ENCODE measurements around the gene CACNA1G.

CACNA1G gene

DNA sequence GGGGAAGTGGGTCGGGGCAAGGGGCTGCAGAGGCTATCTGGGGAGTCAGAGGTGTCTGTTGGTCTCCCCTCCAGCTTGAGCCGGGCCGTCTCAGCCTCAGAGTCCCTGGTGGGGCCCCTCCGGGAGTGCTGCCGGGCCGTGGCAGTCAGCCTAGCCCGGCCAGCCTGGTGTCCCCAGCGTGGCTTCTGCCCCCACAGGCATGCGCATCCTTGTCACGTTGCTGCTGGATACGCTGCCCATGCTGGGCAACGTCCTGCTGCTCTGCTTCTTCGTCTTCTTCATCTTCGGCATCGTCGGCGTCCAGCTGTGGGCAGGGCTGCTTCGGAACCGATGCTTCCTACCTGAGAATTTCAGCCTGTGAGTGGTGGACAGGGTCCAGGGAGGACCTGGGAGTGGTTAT is 11.2 kb downstream of the CACNA1G start:
- no peak overlapping the region for H3K27ac ChIP-seq
- TF ChIP-seq, protein P1, sequence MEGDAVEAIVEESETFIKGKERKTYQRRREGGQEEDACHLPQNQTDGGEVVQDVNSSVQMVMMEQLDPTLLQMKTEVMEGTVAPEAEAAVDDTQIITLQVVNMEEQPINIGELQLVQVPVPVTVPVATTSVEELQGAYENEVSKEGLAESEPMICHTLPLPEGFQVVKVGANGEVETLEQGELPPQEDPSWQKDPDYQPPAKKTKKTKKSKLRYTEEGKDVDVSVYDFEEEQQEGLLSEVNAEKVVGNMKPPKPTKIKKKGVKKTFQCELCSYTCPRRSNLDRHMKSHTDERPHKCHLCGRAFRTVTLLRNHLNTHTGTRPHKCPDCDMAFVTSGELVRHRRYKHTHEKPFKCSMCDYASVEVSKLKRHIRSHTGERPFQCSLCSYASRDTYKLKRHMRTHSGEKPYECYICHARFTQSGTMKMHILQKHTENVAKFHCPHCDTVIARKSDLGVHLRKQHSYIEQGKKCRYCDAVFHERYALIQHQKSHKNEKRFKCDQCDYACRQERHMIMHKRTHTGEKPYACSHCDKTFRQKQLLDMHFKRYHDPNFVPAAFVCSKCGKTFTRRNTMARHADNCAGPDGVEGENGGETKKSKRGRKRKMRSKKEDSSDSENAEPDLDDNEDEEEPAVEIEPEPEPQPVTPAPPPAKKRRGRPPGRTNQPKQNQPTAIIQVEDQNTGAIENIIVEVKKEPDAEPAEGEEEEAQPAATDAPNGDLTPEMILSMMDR (conservative IDR thresholded peaks at IDR 0.05), result no peak

DNA sequence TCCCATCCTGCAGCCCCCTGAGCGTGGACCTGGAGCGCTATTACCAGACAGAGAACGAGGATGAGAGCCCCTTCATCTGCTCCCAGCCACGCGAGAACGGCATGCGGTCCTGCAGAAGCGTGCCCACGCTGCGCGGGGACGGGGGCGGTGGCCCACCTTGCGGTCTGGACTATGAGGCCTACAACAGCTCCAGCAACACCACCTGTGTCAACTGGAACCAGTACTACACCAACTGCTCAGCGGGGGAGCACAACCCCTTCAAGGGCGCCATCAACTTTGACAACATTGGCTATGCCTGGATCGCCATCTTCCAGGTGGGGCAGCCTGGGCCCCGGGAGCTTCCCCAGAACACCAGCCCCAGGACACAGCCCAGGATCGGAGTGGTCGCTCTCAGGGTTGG is 12.0 kb downstream of the CACNA1G start:
- TF ChIP-seq, protein P1 (conservative IDR thresholded peaks at IDR 0.05), result no peak
- H3K27ac ChIP-seq, result no peak overlapping the region

DNA sequence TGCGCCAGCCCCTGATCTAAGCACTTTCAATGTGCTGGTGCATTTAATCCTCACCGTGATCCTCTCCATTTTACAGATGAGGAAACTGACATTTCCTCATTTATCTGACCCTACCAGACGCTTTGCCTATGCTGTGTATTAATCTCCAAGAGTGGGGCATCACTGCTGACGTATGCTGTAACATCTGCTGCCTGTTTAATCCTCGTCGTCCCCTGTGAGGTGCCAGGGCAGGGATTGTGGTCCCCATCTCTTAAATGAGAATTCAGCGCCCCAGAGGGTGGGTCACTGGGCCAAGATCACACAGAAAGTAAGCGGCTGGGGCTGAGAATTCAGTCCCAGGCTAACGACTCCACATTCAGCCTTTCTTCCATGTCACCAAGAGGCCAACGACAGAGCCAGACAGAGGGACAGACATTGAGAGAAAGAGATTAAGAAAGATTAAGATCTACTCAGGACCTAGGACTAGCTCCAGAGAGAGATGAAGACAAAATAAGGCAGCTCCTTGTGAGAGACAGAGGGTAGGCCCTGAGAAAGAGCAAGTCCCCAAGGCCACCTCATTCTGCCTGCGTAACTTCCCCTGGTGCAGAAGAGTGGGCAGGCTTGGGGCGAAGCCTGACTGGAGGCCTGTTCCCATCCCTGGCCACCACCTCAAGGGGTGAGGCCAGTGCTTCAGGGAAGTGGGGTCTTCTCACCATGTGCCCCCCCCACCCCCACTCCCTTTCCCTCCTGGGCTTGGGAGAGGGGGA is 13.5 kb downstream of the CACNA1G start:
- H3K27ac ChIP-seq, result no peak overlapping the region
- TF ChIP-seq, protein P1 (conservative IDR thresholded peaks at IDR 0.05), result no peak

DNA sequence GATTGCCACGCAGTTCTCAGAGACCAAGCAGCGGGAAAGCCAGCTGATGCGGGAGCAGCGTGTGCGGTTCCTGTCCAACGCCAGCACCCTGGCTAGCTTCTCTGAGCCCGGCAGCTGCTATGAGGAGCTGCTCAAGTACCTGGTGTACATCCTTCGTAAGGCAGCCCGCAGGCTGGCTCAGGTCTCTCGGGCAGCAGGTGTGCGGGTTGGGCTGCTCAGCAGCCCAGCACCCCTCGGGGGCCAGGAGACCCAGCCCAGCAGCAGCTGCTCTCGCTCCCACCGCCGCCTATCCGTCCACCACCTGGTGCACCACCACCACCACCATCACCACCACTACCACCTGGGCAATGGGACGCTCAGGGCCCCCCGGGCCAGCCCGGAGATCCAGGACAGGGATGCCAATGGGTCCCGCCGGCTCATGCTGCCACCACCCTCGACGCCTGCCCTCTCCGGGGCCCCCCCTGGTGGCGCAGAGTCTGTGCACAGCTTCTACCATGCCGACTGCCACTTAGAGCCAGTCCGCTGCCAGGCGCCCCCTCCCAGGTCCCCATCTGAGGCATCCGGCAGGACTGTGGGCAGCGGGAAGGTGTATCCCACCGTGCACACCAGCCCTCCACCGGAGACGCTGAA is 15.2 kb downstream of the CACNA1G start:
- TF ChIP-seq, protein P1 (conservative IDR thresholded peaks at IDR 0.05), result no peak
- no peak overlapping the region for H3K27ac ChIP-seq

DNA sequence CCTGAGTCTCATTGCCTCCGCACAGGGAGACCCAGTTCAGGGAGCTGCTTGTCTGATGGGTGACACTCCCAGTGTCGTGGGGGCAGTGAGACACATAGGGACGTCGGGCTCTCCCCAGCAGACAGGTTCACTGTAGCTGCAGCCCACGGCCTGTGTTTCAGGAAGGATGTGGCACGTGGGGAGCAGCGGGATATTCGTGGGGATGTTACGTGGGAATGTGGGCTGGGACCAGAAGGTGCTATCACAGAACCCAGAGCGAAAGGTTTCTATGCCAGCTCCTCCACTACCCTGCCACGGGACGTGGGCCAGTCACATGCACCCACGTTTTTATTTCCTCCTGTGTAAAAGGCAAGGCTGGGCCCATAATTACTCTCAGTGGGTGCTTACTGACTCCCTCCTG is 16.3 kb downstream of the CACNA1G start:
- TF ChIP-seq, protein P1 (conservative IDR thresholded peaks at IDR 0.05), result no peak
- H3K27ac ChIP-seq, result no peak overlapping the region

DNA sequence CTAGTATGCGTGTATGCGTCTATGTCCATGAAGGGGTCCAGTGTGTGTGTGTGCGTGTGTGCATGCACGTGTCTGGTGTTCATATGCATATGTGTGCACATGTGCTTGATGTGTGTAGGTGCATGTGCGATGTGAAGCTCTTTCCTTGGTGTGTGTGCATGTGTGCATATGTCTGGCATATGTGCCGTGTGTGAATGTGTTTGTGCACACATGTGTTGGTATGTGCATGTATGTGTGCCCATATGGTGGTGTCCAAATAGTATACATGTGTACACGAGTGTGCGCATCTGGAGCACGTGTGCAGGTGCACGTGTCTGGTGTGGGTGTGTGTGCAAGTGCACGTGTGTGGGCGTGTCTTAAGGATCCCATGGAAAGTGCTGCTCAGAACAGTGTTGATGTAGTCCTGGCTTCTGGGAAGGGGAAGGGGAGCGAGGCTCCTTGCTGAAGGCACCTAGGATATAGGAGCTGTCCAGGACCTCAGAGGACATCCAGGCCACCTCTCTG is 17.0 kb downstream of the CACNA1G start:
- TF ChIP-seq, protein P1 (conservative IDR thresholded peaks at IDR 0.05), result no peak
- no peak overlapping the region for H3K27ac ChIP-seq

DNA sequence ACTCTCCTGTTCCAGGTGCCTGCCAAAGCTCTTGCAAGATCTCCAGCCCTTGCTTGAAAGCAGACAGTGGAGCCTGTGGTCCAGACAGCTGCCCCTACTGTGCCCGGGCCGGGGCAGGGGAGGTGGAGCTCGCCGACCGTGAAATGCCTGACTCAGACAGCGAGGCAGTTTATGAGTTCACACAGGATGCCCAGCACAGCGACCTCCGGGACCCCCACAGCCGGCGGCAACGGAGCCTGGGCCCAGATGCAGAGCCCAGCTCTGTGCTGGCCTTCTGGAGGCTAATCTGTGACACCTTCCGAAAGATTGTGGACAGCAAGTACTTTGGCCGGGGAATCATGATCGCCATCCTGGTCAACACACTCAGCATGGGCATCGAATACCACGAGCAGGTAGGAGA is 17.7 kb downstream of the CACNA1G start:
- TF ChIP-seq, protein P1 (conservative IDR thresholded peaks at IDR 0.05), result no peak
- no peak overlapping the region for H3K27ac ChIP-seq

Measured in VCaP (cell line).